Bronchial epithelial cell (primary cell): Measurements from ENCODE around the gene VPS52. TPM values are rescaled to one million over a fixed set of nuclear protein-coding genes. Genes with fewer than 3 reads are reported as not detected.
A peak's percentile ranks its signal among the peaks of the same experiment; 100 is the strongest.
"Not testable (repeated sequence)": the region's sequence is repeated elsewhere in the genome, so short reads cannot be mapped to it uniquely, and the experiment has no call there.

ENCODE experiments used
- DNase-seq: peaks from one replicate; pipeline ENCODE4 v3.0.0-alpha.2; 2010; ENCODE audit warnings: low read depth
- FAIRE-seq: peaks from 2 replicates; lab custom pipeline; 2011; peaks lifted over from hg19 to GRCh38; lab: Jason Lieb, UNC
- H3K27me3 ChIP-seq: 2 replicates; pipeline ENCODE4 v1.5.1; 2011; ENCODE audit warnings: low read length; ENCODE audit not compliant: control insufficient read depth, insufficient read depth
- H3K36me3 ChIP-seq: 2 replicates; pipeline ENCODE4 v1.5.1; 2011; ENCODE audit warnings: low read length; ENCODE audit not compliant: control insufficient read depth, insufficient read depth
- H3K4me3 ChIP-seq: 2 replicates; pipeline ENCODE4 v1.5.1; 2011; ENCODE audit warnings: mild to moderate bottlenecking, low read depth, low read length, control low read depth
- CTCF ChIP-seq: IDR thresholded peaks from 2 replicates; pipeline ENCODE4 v1.5.1; 2011; ENCODE audit warnings: mild to moderate bottlenecking, moderate library complexity, low read length, control low read depth, inconsistent platforms; ENCODE audit not compliant: insufficient read depth, severe bottlenecking
- total RNA-seq: library from RNA; depleted of rRNA; stranded (reverse); fragments of >200 nt; gene quantifications from 2 replicates; pipeline ENCODE4 v1.2.1, GENCODE V29; 2014

The VPS52 gene
- total RNA-seq, 1 donor from 2014 or later, result 22.1 TPM

GRCh38 chr6:33288141-33288920 lies 16.7 kb upstream of the VPS52 start:
- FAIRE-seq (no peak), DNase-seq (no peak)
- TF ChIP-seq CTCF, result no peak
- Histone ChIP-seq H3K36me3 (peaks cover 19% of the 10 kb centered on the region), H3K4me3 (peak overlapping the region; percentile 80), H3K27me3 (no peaks in the 10 kb centered on the region)

- no peak for FAIRE-seq
- H3K36me3 ChIP-seq, result peaks cover 17% of the 10 kb centered on the region
Measured at GRCh38 chr6:33286946-33287914, 15.6 kb upstream of the VPS52 start.

GRCh38 chr6:33285214-33285613 lies 13.5 kb upstream of the VPS52 start:
- not testable (repeated sequence) for H3K27me3 ChIP-seq, H3K4me3 ChIP-seq, DNase-seq, FAIRE-seq
- peaks cover 15% of the 10 kb centered on the region for H3K36me3 ChIP-seq

More at GRCh38 chr6:33286946-33287914, 15.6 kb upstream of the VPS52 start:
- no peak for DNase-seq
- Histone ChIP-seq H3K27me3 (no peaks in the 10 kb centered on the region), H3K4me3 (no peak overlapping the region)
- TF ChIP-seq CTCF, result no peak

- DNase-seq, result no peak
- peaks cover 14% of the 10 kb centered on the region for H3K36me3 ChIP-seq
- no peak for FAIRE-seq
Measured at GRCh38 chr6:33280539-33280938, 8.9 kb upstream of the VPS52 start.

GRCh38 chr6:33279971-33280511 lies 8.4 kb upstream of the VPS52 start:
- peak; percentile 67 for DNase-seq
- no peak for FAIRE-seq
- Histone ChIP-seq H3K27me3 (no peaks in the 10 kb centered on the region), H3K4me3 (no peak overlapping the region), H3K36me3 (peaks cover 16% of the 10 kb centered on the region)
- TF ChIP-seq CTCF, result peak; percentile 80

More at GRCh38 chr6:33280539-33280938, 8.9 kb upstream of the VPS52 start:
- TF ChIP-seq CTCF, result no peak
- H3K27me3 ChIP-seq, result no peaks in the 10 kb centered on the region
- H3K4me3 ChIP-seq, result no peak overlapping the region
